ENCODE data around the gene NOS3. TPM values are rescaled to one million over a fixed set of nuclear protein-coding genes. Genes with fewer than 3 reads are reported as not detected.

NOS3 gene
- total RNA-seq, 2 experiments from 2014 or later, result 5.4 to 6.2 TPM

DNA sequence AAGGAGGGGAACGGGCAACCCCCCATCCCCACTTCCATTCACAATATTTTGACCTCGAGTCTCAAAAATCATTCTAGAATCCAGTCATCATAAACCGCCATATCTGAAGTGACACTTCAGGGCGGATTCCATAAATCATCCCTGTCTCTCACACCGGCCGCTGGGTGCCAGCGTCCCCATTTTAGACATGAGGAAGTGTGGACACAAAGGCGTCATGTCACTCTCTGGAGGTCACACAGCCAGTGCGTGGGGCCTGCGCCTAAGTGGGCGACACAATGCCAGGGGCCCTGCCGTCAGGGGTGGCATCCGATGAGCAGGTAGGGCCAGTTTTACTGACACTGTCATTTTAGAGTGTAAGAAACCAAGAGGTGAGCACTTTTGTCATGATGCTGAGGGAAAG, 32.2 kb upstream of the NOS3 start:
- H3K4me3 Mint-ChIP-seq, result no peak overlapping the region
- no peaks in the 10 kb centered on the region for H3K36me3 Mint-ChIP-seq (ENCODE audit: low read depth)
- no peak for ATAC-seq
- H3K4me1 Mint-ChIP-seq (ENCODE audit: low read depth), result peaks cover 3% of the 10 kb centered on the region
- intact Hi-C loops (cut with micrococcal nuclease), result no loop called here
- POLR2A ChIA-PET, result interaction anchor here (0.6 to 1.0 kb wide), 2 partner anchors 9 to 49 kb away, joined by 3 read pairs; no protein-coding TSS in a partner anchor
- CTCF ChIA-PET, result interaction anchor here (0.9 to 1.7 kb wide), 7 partner anchors 26 to 152 kb away, joined by 3 to 7 read pairs (median 4); partner anchors contain the start of gene ABCB8
- peaks cover 27% of the 10 kb centered on the region for H3K27me3 Mint-ChIP-seq
- no peaks in the 10 kb centered on the region for H3K9me3 Mint-ChIP-seq
- H3K27ac Mint-ChIP-seq, result no peak overlapping the region
- DNase-seq, result no peak
- TF ChIP-seq, protein P1, sequence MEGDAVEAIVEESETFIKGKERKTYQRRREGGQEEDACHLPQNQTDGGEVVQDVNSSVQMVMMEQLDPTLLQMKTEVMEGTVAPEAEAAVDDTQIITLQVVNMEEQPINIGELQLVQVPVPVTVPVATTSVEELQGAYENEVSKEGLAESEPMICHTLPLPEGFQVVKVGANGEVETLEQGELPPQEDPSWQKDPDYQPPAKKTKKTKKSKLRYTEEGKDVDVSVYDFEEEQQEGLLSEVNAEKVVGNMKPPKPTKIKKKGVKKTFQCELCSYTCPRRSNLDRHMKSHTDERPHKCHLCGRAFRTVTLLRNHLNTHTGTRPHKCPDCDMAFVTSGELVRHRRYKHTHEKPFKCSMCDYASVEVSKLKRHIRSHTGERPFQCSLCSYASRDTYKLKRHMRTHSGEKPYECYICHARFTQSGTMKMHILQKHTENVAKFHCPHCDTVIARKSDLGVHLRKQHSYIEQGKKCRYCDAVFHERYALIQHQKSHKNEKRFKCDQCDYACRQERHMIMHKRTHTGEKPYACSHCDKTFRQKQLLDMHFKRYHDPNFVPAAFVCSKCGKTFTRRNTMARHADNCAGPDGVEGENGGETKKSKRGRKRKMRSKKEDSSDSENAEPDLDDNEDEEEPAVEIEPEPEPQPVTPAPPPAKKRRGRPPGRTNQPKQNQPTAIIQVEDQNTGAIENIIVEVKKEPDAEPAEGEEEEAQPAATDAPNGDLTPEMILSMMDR (IDR thresholded peaks at IDR 0.05), result no peak

DNA sequence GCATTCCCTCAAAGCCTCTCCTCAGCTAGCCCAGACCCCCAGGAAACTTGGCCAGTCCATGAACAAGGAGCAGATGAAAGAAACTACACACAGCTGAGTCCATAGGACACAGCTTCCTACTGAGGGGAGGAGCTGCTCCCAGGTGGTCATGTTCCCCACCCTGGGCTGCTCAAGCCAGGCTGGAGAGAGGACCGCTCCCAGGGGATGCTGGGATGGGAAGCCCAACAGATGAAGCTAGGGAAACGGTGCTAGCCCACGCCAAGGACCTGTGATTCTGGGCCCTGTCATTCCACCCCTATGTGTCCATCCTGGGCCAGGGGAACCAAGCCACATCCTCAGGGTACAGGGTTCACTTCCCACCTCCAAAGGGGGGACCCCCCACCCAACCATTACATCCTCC, 31.7 kb upstream of the NOS3 start:
- no peaks in the 10 kb centered on the region for H3K9me3 Mint-ChIP-seq
- H3K36me3 Mint-ChIP-seq (ENCODE audit: low read depth), result no peaks in the 10 kb centered on the region
- peaks cover 27% of the 10 kb centered on the region for H3K27me3 Mint-ChIP-seq
- peaks cover 3% of the 10 kb centered on the region for H3K4me1 Mint-ChIP-seq (ENCODE audit: low read depth)
- H3K4me3 Mint-ChIP-seq, result no peak overlapping the region
- H3K27ac Mint-ChIP-seq, result no peak overlapping the region
- ChIA-PET POLR2A (interaction anchor here (1.0 kb wide), 1 partner anchor 50 kb away, joined by 3 read pairs; no protein-coding TSS in a partner anchor), CTCF (interaction anchor here (0.8 to 3.1 kb wide), 9 partner anchors 25 to 152 kb away, joined by 3 to 8 read pairs (median 4); partner anchors contain the start of genes ABCB8 and NOS3)
- DNase-seq (no peak), ATAC-seq (no peak)
- TF ChIP-seq, protein P1 (IDR thresholded peaks at IDR 0.05), result no peak
- intact Hi-C loops (cut with micrococcal nuclease), result no loop called here

DNA sequence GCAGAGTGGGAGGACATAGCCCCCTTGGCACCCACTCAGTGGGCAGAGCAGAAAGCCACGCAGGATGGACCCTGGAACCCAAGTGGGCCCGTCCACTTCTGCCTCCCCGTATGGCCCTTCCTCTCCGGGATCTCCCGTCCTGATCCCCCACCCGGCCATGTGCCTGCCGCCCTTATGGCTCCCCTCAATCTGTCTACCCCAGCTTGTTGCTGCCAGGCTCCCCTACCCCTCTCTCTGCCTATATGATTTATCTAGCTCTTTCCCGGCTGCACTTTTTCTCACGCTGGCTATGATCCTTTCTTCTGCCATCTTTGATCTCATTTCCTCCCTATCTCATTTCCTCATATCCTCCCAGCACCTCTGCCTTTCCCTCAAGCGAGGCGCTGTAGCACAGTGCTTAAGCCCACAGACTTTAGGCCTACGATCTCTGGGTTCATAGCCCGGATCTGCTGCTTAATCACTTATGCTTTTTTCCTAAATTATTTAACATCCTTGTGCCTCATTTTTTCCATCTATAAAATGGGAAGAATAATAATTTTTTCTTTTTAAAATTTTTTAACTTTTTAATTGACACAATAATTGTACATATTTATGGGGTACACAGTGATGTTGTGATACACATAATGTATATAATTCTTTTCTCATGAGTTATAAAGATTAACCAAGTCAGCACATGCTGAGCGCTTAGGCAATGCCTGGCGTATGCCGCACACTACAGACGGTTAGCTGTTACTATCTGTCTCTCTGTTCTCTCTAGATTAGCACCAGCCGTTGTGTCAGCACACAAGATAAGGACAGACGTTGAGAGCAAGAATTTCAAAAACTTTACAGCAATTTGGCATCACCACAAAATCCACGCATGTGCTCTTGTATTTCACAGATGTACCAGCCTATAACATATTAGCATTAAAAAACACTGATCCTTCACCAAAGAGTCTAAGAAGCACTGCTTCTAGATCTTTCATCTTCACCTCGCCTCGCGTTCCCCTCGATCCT, 30.8 kb upstream of the NOS3 start:
- Mint-ChIP-seq H3K36me3 (ENCODE audit: low read depth) (no peaks in the 10 kb centered on the region), H3K27me3 (peaks cover 27% of the 10 kb centered on the region), H3K4me1 (ENCODE audit: low read depth) (peaks cover 3% of the 10 kb centered on the region), H3K4me3 (no peak overlapping the region), H3K9me3 (no peaks in the 10 kb centered on the region), H3K27ac (no peak overlapping the region)
- POLR2A ChIA-PET, result no interaction called here
- intact Hi-C loops (cut with micrococcal nuclease), result no loop called here
- ATAC-seq (no peak), DNase-seq (no peak)
- CTCF ChIA-PET, result interaction anchor here (0.8 to 3.1 kb wide), 9 partner anchors 24 to 68 kb away, joined by 3 to 8 read pairs (median 5); partner anchors contain the start of genes ABCB8 and NOS3
- TF ChIP-seq, protein P1 (IDR thresholded peaks at IDR 0.05), result no peak

DNA sequence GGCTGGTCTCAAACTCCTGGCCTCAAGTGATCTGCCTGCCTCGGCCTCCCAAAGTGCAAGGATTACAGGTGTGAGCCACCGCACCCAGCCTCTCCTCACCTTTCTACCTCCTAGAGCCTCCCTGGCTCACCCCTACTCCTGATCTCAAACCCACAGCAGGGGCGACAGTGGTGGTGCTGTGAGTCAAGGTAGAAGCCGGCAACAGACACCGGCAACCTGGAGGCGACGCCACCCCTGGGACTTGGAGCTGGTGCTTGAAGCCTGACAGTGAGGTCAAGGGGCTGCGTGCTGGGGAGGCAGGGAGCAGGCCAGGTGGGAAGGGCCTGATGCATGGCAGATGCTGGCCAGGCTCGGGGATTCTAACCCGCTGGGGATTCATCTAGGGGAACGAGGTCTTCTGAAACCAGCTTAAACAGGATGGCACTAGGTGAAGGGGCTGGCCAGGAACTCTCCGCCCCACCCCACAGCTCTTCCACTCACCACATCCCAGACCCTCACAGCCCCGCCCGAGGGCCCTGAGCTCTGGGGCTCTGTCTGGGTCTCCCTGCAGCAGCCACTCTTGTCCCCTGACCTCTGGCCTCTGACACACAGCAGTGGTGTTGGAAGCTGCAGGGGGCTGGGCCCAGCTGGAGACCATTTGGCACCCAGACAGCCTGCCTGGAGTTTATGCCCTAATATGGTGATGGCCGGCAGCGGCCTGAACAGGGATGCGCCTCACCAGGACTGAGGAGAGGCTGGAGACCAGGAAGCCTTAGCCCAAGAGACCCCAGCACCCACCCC, 29.1 kb upstream of the NOS3 start:
- TF ChIP-seq, protein P1 (IDR thresholded peaks at IDR 0.05), result no peak
- intact Hi-C loops (cut with micrococcal nuclease), result no loop called here
- DNase-seq, result no peak
- Mint-ChIP-seq H3K27ac (no peak overlapping the region), H3K9me3 (no peaks in the 10 kb centered on the region), H3K4me3 (no peak overlapping the region), H3K27me3 (peaks cover 23% of the 10 kb centered on the region), H3K36me3 (ENCODE audit: low read depth) (no peaks in the 10 kb centered on the region), H3K4me1 (ENCODE audit: low read depth) (peaks cover 3% of the 10 kb centered on the region)
- no peak for ATAC-seq
- ChIA-PET POLR2A (interaction anchor here (1.0 kb wide), 1 partner anchor 13 kb away, joined by 5 read pairs; no protein-coding TSS in a partner anchor), CTCF (interaction anchor here (1.0 to 5.3 kb wide), 11 partner anchors 8 to 63 kb away, joined by 3 to 96 read pairs (median 8); partner anchors contain the start of gene NOS3)
